NCI-H510A (cell line): ENCODE results near the gene DTX4.

Source experiments
- DNase-seq: peaks from one replicate; lab custom pipeline; 2025; lab: John Stamatoyannopoulos, UW

The DTX4 gene

DNA sequence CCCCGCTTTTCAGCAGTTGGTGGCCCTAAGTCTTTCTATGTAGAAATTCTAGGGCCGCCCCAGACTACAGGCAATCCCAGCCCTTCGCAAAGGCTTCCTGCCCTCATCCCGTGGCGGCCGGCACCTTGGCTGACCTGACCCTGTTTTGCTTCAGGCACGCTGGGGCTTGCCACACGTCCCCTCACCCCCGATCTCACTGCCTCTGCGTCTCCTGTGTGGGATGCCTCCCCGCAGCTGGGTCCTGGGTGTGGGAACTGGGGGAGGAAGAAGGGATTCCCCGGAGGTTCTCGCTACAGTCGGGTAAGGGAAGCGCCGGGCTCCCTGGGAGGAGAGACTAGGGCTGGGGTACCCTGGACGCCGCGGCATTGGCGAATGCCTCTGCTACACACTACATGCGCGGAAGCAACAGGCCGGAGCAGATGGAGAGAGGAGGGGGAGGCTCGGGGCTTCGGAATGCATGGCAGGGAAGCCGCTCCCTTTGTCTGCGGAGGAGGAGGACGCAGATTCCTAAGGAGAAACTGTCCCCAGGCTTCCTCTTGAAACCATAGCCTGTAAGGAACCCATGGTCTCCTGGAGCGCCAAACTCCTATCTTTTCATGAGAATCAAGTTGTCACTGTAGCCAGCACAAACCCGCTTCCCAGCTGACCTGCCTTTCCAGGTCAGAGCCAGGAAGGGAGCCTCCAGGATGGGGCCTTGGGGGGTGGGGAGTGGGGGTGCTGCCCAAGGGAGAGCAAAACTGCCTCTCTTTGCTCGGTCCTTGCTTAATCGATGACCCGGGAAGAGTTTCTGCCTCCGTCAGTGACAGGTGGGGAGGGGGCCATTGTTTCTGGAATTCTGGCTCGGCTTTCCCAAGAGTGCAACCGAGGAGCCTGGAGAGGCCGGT, 1.4 kb downstream of the DTX4 start:
- no peak for DNase-seq

DNA sequence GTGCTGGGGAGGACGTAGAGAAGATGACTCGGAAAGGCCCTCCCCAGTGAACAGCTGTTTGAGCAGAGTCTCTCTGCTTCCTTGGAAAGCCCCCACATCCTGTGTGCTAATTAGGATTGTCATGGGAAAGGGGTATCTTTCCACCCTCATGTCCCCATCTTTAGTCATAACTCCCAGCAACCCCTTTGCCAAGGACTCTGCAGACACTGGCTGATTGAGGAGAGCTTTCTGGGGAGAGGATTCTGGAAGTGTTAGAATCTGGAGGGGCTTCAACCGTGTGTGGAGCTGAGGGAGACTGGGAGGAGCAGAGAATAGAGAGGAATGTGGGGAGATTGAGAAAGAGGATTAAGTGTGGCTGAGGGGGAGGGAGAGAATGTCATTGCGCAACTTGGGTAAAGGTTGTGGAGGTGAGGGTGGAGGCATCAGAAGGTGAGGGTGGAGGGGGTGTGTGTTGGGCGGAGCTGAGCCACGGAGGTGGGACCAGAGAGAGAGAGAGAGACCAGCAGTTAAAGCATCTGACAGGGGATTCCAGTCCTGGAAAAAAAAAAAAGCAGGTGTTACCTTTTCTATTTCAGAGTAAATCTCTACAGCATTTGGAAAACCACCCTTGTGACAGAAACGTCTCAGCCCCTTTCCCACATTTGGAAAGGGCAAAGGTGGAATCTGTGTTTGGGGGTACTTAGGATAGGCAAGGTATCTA, 2.2 kb downstream of the DTX4 start:
- no peak for DNase-seq

DNA sequence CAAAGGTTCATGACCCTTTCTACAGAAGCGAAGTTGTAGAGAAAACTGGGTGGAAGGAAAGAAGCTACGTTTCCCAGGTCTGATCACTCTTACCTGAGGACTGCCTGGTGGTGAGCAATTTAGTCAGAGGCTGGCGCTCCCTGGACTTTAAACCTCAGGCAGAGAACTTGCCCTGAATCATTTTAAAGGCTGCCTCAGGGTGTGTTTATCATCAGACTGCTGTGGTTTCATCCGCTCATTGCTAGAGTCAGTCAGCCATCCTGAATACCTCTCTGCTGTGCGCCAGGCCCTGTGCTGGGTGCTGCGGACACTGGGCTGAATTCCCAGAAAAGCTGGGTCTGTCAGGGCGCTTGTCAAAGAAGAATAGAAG, 2.7 kb downstream of the DTX4 start:
- no peak for DNase-seq

DNA sequence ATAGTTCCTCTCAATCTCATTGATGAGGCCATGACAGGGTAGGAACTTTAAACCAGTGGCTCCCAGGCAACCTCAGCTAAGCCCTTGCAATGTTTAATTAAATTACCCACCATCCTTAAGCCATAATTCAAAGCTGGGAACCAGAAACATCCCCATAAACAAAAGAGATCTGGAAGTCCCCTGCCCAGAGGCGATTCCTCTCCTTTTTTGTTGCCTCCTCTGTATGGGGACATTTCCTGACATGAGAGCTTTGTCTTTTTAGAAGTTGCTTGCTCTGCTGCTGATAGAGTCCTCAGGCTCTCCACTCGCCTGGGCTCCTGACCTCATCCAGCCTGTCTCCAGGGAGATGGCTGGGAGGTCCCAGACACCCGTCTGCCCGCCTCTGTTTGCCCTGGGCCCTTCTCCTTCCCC, 3.2 kb downstream of the DTX4 start:
- no peak for DNase-seq

DNA sequence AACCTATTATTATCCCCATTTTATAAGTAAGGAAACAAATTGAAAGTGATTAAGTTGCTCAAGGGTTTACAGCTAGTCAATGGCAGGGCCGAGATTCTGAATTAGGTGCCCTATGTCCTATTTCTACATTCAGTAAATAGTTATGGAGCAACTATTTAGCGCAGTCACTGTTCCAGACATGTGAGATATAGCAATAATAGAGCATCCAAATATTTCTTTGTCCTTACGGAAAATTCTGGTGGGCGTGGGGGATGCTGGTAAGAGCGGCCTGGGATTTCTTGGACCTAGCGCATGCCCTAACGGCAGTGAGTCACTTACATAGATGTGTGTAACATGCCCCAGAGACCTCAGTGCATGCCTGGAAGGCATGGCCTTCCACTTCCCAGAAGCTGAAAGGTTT, 4.4 kb downstream of the DTX4 start:
- DNase-seq: no peak

DNA sequence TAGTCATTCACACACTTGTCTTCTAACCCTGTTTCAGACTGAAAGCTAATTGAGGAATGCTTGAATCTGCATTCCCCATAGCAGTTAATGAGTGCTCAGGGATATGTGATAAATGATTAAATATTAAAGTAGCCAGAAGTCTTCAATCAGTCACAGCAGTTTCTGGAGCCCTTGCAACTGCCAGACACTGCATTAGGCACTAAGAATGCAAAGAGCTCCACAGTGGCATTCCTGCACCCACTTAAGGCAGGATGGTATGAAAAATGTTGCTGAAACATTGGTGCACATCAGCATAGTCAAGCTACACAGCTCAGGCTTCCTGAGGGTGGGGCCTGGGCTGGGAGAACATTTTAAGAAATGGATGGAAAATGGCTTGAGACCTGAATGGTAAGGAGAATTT, 6.5 kb downstream of the DTX4 start:
- no peak for DNase-seq

DNA sequence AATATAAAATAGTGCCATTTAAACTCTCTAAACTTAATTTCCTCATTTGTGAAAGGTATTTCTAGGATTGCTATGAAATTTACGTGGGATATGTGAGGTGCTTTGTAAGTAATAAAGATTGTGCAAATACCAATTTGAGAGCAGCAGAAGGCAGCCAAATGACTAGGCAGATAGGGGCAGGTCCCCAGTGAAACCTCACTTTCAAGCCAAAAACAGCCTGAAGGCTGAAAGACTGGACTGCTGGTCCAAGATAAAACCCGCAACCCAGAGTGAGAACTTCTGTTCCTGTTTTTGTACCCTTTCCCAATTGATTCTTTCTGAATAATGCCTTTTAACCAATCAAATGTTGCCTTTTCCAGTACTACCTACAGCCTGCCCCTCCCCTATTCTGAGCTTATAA, 7.2 kb downstream of the DTX4 start:
- no peak for DNase-seq

DNA sequence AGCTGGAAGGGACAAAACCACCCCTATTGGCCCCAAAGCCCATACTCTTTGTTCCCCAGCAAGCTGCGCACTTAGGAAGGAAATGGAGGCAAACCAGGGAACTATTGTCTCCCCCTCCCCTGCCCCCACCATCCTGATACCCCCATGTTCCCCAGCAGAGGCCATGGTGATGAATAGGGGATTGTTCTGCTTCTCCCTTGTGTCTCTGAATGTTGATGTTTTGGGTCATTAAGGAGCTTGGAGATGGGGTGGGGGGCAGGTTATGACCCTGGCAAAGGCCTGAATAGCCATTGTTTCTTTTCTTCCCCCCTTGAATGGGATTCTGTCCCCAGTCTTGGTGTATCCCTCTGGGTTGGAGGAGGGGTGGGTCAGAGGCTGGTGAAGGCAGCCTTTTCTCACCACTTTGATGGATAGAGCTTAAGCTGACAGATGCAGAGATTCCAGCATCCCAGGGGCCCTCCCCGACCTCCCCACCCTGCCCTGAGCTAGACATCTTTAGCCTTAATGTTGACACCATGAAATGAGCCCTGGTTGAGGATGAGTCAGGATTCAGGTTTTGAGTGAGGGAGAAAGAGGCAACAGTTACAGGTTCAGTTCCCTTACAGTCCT, 8.3 kb downstream of the DTX4 start:
- DNase-seq: no peak

DNA sequence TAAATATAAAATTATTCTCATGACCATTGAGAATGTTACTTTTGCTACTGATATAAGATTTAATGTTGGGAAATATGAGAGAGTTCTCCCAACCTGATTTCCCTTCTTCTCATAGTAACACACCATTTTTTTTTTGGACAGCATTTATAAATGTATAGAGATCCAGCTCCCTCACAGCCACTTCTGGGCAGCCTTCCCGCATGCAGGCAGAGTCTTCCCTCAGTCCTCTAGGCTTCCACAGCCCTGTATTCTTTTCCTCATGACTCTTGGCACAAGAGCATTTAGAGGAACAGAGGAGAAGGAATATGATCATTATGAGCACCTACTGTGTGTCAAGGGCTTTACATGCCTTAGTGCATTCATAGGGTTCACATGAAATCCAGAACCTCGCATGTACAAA, 9.0 kb downstream of the DTX4 start:
- no peak for DNase-seq

DNA sequence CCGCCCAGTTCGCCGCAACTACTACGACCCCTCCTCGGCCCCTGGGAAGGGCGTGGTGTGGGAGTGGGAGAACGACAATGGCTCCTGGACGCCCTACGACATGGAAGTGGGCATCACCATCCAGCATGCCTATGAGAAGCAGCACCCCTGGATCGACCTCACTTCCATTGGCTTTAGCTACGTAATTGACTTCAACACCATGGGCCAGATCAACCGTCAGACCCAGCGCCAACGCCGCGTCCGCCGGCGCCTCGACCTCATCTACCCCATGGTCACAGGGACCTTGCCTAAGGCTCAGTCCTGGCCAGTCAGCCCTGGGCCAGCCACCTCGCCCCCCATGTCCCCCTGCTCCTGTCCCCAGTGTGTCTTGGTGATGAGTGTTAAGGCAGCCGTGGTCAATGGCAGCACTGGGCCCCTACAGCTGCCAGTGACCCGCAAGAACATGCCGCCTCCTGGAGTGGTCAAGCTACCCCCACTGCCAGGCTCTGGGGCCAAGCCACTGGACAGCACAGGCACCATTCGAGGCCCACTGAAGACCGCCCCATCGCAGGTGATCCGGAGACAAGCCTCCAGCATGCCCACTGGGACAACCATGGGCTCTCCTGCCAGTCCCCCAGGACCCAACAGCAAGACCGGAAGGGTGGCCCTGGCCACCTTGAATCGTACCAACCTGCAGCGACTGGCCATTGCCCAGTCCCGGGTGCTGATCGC, 10.0 kb downstream of the DTX4 start:
- no peak for DNase-seq

DNA sequence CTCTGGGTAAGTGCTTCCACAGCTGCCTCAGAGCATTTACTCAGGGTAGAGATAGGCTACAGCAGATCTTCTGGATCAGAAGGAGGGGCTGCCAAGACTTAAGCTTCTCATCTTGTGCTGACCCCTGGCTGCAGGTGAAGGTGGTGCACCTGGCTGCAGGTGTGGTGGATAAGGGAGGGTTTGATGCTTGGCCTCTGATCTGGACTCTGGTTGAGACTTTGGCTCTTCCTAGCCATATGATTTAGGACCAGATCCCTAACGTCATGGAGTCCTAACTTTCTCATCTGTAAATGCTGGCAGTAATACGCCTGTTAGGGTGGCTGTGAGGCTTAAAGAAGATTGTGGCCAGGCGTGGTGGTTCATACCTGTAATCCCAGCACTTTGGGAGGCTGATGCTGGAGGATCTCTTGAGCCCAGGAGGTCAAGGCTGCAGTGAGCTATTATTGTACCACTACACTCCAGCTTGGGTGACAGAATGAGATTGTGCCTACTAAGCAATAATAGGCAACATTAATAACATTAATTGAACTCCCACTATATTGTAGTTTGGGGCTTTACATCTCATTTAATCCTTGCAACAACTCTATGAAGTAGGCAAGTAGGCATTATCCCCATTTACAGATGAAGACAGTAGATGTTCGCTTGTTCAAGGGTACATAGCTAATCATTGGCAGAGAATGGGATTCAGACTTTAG, 10.7 kb downstream of the DTX4 start:
- DNase-seq: no peak

DNA sequence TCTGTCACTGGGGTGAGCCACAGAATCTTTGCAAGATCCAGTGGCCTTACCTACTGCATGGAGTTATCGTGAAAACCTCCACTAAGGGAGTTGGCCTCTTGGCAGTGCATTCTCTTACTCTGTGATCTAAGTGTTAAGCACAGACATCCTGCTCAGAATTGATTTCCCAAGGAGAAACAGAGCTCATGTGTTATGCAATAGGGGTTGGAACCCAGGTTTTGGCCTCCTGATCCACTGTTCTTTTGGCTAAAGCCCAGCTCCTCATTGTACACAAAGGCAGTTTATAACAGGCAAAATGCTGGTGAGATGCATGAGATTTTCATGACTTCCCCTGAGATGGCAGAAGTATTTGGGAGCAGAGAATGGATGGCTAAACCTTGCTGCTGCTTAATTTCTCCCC, 11.8 kb downstream of the DTX4 start:
- DNase-seq: no peak

DNA sequence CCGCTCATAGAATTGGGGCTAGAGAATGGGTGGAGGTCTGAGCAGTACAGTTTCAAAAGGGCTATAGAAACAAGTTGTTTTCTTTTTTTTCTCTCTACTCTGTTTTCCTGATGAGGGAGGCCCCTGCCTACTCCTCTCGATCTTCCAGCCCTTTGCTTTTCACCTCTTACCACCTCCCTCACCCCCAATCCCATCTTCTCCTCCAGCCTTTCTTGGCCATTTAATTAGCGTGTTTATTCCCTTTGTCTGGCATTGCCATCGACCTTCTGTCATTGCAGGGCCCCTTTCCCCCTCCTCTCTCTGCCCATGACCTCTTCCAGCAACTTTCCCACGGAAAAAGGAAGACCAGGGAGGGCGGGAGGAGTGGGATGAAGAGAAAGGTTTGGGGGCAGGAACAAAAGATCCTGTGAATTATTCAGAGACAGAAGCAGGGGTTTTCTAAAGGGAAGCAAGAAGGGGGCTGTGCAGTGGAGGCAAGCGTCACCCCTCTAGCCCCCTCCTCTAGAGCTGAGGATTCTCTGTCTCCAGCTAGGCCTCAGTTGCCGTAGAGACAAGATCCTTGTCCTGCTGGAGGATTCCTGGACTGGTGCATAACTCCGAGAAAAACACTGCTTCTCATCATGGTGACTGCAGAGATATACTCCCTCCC, 12.9 kb downstream of the DTX4 start:
- DNase-seq: no peak

DNA sequence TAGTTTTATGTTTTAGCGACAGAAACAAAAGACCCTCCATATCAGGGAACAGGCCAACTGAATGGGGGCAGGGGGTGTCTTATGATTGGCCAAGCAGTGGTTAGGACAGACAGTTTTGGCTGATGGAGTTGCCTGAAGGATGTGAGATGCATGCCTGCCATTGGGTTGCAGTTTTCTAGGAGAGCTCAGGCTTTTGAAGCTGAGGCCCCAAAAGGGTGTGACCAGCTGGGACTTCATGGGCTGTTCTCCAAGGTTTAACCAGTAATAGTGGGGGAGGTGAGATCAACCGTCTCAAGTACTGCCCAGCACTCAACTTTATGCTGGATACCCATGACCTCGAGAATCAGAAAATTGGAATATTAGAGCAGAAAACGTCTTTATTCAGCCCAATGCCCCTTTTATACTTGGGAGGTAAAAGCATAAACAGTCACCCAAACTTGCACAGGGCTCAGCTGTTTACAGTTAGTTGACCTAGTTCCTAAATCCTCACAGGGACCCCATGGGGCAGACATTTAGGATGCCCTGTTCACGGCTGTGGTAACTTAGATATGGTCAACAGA, 13.5 kb downstream of the DTX4 start:
- no peak for DNase-seq

DNA sequence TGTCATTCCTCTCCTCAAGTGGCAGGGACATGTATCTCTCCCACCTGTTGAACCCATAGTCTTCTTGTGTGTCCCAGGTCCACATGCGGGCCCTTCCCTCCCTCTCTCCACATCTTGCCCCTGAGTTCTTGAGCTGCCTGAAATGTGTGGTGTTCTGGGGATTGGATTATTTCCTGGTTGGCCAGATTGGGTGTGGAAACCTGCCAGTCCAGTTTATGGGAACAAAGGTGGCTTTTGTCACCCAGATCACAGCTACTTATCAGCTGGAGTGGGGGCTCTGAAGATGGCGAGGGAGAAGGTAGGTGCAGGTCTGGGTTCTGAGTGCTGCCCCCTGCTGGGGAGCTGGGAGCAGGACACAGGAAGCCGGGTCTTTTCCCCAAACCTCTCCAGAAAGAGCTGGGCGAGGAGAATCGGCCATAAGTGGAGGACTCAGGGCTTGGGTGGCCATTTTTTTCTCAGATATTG, 14.2 kb downstream of the DTX4 start:
- DNase-seq: no peak

DNA sequence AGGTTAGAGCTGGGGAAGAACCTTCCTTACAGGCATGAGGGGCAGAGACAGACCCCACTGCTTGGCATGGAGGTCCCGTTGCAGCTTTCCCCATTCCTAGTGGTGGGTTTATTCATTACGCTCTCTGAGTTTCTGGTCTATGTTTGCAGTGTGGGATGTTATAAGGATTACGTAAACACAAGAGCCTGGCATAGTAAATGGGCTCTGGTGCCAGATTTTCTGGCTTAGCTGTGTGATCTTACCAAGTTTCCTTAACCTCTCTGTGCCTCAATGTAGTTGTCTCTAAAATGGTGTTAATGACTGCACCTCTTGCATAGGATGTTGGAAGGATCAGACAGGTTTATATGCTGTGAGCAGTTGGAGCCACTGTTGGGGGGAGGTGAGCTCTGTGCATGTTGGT, 15.1 kb downstream of the DTX4 start:
- no peak for DNase-seq

DNA sequence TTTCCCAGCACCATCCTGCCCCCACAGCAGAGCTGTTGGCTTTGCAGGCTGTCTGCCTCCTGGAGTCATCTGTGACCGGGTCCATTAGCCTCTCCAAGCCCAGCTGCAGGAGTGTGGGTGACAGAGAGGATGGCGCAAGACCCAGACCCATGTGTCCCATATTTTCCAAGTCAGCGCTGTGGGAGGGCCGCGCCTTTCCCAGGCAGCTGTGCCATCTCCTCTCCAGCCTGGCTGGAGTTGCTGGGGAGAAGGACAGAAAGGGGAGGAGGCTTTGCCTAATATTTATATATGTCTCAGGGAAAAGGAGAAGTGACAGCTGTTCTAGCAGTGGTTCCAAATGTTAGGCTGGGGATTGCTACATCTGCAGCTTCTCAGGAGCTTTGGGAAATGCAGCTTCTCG, 15.7 kb downstream of the DTX4 start:
- DNase-seq: no peak

DNA sequence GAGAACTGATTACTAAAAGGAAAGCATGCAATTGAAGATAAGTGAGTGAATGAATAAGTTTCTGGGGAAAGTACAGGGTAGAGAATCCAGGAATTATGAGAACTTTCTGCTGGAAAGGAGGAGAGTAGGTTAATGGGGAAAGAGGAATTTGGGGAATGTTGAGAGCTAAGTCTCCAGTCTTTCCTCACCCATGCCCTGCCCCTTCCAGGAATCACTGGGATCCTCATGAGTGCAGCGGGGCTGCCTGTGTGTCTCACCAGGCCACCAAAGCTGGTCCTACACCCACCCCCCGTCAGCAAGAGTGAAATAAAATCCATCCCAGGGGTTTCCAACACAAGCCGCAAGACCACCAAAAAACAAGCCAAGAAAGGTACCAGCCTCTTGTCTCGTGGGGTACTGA, 17.0 kb downstream of the DTX4 start:
- no peak for DNase-seq

DNA sequence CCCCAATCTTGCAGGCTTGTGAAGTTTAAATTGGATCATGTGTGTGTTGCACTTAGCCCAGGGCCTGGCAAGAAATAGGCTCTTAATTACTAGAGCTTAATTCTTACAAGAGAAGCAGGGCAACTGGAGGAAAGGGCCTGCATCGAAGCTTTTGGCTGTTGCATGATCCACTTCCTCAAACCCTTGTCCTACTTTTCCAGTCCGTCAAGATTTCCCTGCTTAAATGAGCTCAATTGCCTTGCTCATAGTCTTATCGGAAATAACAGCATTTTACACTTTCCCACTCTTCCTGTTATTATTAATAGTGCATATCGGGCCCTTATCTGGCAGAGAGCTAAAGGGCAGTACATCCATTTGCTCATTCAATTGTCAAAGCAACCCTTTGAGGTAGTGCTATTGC, 18.1 kb downstream of the DTX4 start:
- DNase-seq: no peak

DNA sequence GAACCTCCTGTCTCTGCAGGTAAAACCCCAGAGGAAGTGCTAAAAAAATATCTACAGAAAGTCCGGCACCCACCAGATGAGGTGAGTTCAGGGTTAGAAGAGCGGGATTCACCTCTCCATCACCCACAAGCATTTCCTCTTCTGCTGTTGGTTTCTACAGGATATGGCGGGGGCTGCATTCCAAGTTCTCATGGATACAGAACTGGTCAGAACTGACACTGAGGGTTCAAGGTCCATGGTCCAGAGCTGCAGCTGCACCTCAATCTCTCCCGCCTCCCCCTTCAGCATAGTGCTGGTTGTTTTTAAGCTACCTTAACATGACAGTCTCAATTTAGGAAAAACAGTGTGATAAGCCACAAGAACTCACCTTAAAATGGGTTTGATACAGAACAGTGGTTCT, 19.2 kb downstream of the DTX4 start:
- no peak for DNase-seq

DNA sequence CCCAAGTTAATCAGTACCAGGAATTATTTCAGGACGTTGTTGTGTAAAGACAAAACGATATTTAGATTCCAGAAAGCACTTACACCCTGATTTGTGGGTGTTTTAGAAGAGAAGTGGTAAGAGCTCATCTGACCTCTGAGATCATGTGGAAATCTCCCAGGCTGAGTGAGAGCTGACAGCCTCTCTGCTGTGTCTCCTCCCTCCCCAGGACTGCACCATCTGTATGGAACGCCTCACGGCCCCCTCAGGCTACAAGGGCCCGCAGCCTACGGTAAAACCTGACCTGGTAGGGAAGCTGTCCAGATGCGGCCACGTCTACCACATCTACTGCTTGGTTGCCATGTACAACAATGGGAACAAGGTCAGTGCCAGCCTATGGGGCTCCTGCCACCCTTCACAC, 20.0 kb downstream of the DTX4 start:
- no peak for DNase-seq
